A549 (cell line): ENCODE results near the gene ATAT1. TPM values are rescaled to one million over a fixed set of nuclear protein-coding genes. Genes with fewer than 3 reads are reported as not detected.

ENCODE experiments used
- ATAC-seq, 2 experiments: fragments of 200-7000 bp in 1 of 2; fragments of >200 bp in 1 of 2; cut with Nextera tagmentation in 1 of 2; cut with Tn5 transposase in 1 of 2; 3 replicates each; pipeline versions ENCODE4 v1.8.0 to v1.9.1; 2018 to 2020; ENCODE audit warnings: mild to moderate bottlenecking in 1 of 2, moderate library complexity in 1 of 2
- CTCF ChIA-PET: fragments of 300-600 bp; sonication (Branson Sonifier 250); formaldehyde crosslinking; extraction: SDS; loops from one replicate; lab custom pipeline; 2021; ENCODE audit warnings: antibody characterized with exemption, inconsistent platforms; lab: Yijun Ruan, JAX
- POLR2A ChIA-PET: fragments of 350-600 bp; formaldehyde crosslinking; extraction: SDS; loops from one replicate; lab custom pipeline; 2021; ENCODE audit warnings: antibody characterized with exemption, inconsistent platforms; lab: Yijun Ruan, JAX
- DNase-seq, 2 experiments: peaks; one replicate each; pipeline versions ENCODE4 v3.0.0 to v3.0.0-alpha.2; 2011 to 2016; ENCODE audit warnings: low read depth in 1 of 2, low spot score in 1 of 2
- FAIRE-seq: peaks from 2 replicates; lab custom pipeline; 2011; peaks lifted over from hg19 to GRCh38; lab: Jason Lieb, UNC
- H3K27ac ChIP-seq, 2 experiments: fragments of >200 bp; sonication (Bioruptor Twin); formaldehyde crosslinking; 3 replicates each; pipeline ENCODE4 v1.5.1; 2016 to 2017
- H3K4me1 ChIP-seq: fragments of >200 bp; sonication (Bioruptor Twin); formaldehyde crosslinking; 3 replicates; pipeline ENCODE4 v1.6.1; 2016
- H3K4me2 ChIP-seq: fragments of >200 bp; sonication (Bioruptor Twin); formaldehyde crosslinking; 3 replicates; pipeline ENCODE4 v1.6.1; 2016
- H3K4me3 ChIP-seq: fragments of >200 bp; sonication (Bioruptor Twin); formaldehyde crosslinking; 3 replicates; pipeline ENCODE4 v1.5.1; 2016
- H3K9me3 ChIP-seq: fragments of >200 bp; sonication (Bioruptor Twin); formaldehyde crosslinking; 3 replicates; pipeline ENCODE4 v1.6.1; 2016
- CBX2 ChIP-seq: fragments of 200-600 bp; sonication (generic); IDR thresholded peaks from 2 replicates; pipeline ENCODE4 v1.6.1; 2016; ENCODE audit warnings: low read depth, mild to moderate bottlenecking, borderline replicate concordance
- CBX8 ChIP-seq: fragments of 200-600 bp; sonication (generic); IDR thresholded peaks from 2 replicates; pipeline ENCODE4 v1.6.1; 2016
- CEBPB ChIP-seq, 2 experiments: fragments of >200 bp in 1 of 2; sonication (Bioruptor Twin) in 1 of 2; formaldehyde crosslinking in 1 of 2; IDR thresholded peaks; 2 replicates each; pipeline ENCODE4 v1.6.1; 2012 to 2016
- CHD4 ChIP-seq: fragments of 200-600 bp; sonication (generic); IDR thresholded peaks from 2 replicates; pipeline ENCODE4 v1.6.1; 2016; ENCODE audit warnings: antibody characterized with exemption, mild to moderate bottlenecking, borderline replicate concordance
- CTCF ChIP-seq: fragments of >200 bp; sonication (Bioruptor Twin); formaldehyde crosslinking; IDR thresholded peaks from 3 replicates; pipeline ENCODE4 v1.5.1; 2016
- E2F6 ChIP-seq: IDR thresholded peaks from 2 replicates; pipeline ENCODE4 v1.6.1; 2012; ENCODE audit warnings: low read depth, borderline replicate concordance
- EHF ChIP-seq: fragments of 250-450 bp; sonication (Bioruptor Pico); IDR thresholded peaks from 2 replicates; pipeline ENCODE4 v1.5.0; 2020; ENCODE audit warnings: mild to moderate bottlenecking
- EHMT2 ChIP-seq: fragments of 200-600 bp; sonication (generic); IDR thresholded peaks from 2 replicates; pipeline ENCODE4 v1.6.1; 2016; ENCODE audit warnings: antibody characterized with exemption, low read depth, mild to moderate bottlenecking, moderate library complexity
- ELK1 ChIP-seq: fragments of 150-350 bp; IDR thresholded peaks from 2 replicates; pipeline ENCODE4 v1.6.1; 2014; ENCODE audit warnings: low read depth, mild to moderate bottlenecking, low read length
- EP300 ChIP-seq, 2 experiments: fragments of >200 bp; sonication (Bioruptor Twin); formaldehyde crosslinking; IDR thresholded peaks; 2 replicates in 1 of 2; 3 replicates in 1 of 2; pipeline ENCODE4 v1.6.1; 2016 to 2017
- ESRRA ChIP-seq: fragments of 150-350 bp; IDR thresholded peaks from 2 replicates; pipeline ENCODE4 v1.6.1; 2014; ENCODE audit warnings: mild to moderate bottlenecking, low read length, borderline replicate concordance
- FOSL2 ChIP-seq, 2 experiments: fragments of 450-650 bp in 1 of 2; fragments of >200 bp in 1 of 2; sonication (Bioruptor Twin) in 1 of 2; formaldehyde crosslinking; IDR thresholded peaks; 2 replicates each; pipeline versions ENCODE4 v1.5.0 to v1.6.1; 2016 to 2020; ENCODE audit warnings: mild to moderate bottlenecking in 1 of 2, moderate library complexity in 1 of 2
- GATA3 ChIP-seq: IDR thresholded peaks from 2 replicates; pipeline ENCODE4 v1.6.1; 2012; ENCODE audit warnings: borderline replicate concordance
- HDAC2 ChIP-seq: fragments of 200-600 bp; sonication (generic); IDR thresholded peaks from 2 replicates; pipeline ENCODE4 v1.6.1; 2016
- HMGXB4 ChIP-seq: fragments of 250-450 bp; sonication (Bioruptor Pico); IDR thresholded peaks from 2 replicates; pipeline ENCODE4 v1.5.0; 2021; ENCODE audit warnings: mild to moderate bottlenecking, moderate library complexity, borderline replicate concordance
- HOXA7 ChIP-seq: fragments of 250-450 bp; sonication (Bioruptor Pico); IDR thresholded peaks from 2 replicates; pipeline ENCODE4 v1.5.0; 2020; ENCODE audit warnings: mild to moderate bottlenecking, moderate library complexity
- HOXB5 ChIP-seq: fragments of 250-450 bp; sonication (Bioruptor Pico); IDR thresholded peaks from 2 replicates; pipeline ENCODE4 v1.5.0; 2020; ENCODE audit warnings: mild to moderate bottlenecking, moderate library complexity
- JUN ChIP-seq, 2 experiments: fragments of >200 bp; sonication (Bioruptor Twin); formaldehyde crosslinking; IDR thresholded peaks; 2 replicates in 1 of 2; 3 replicates in 1 of 2; pipeline ENCODE4 v1.6.1; 2016 to 2017
- JUNB ChIP-seq: fragments of >200 bp; sonication (Bioruptor Twin); formaldehyde crosslinking; IDR thresholded peaks from 2 replicates; pipeline ENCODE4 v1.6.1; 2016
- KDM1A ChIP-seq: fragments of 200-600 bp; sonication (generic); IDR thresholded peaks from 2 replicates; pipeline ENCODE4 v1.6.1; 2016; ENCODE audit warnings: low read depth, mild to moderate bottlenecking
- KDM5A ChIP-seq: fragments of 200-600 bp; sonication (generic); IDR thresholded peaks from 2 replicates; pipeline ENCODE4 v1.6.1; 2016; ENCODE audit warnings: antibody characterized with exemption, mild to moderate bottlenecking
- MAFK ChIP-seq: fragments of 450-650 bp; IDR thresholded peaks from 2 replicates; pipeline ENCODE4 v1.6.1; 2014; ENCODE audit not compliant: partially characterized antibody
- MAX ChIP-seq: IDR thresholded peaks from 2 replicates; pipeline ENCODE4 v1.6.1; 2012
- MYC ChIP-seq: IDR thresholded peaks from 2 replicates; pipeline ENCODE4 v1.6.1; 2012; ENCODE audit warnings: mild to moderate bottlenecking, inconsistent platforms, low read length, improper control_type of control experiment, borderline replicate concordance
- NR3C1 ChIP-seq: fragments of >200 bp; sonication (Bioruptor Twin); formaldehyde crosslinking; IDR thresholded peaks from 3 replicates; pipeline ENCODE4 v1.6.1; 2017
- POLR2AphosphoS2 ChIP-seq: conservative IDR thresholded peaks from 2 replicates; pipeline ENCODE4 v1.6.1; 2012; ENCODE audit warnings: low read length, improper control_type of control experiment, inconsistent platforms
- RAD21 ChIP-seq, 2 experiments: fragments of >200 bp in 1 of 2; sonication (Bioruptor Twin) in 1 of 2; formaldehyde crosslinking in 1 of 2; IDR thresholded peaks in 1 of 2; conservative IDR thresholded peaks in 1 of 2; 2 replicates in 1 of 2; 3 replicates in 1 of 2; pipeline ENCODE4 v1.6.1; 2012 to 2018; ENCODE audit warnings: inconsistent platforms in 1 of 2
- RARB ChIP-seq: fragments of 250-450 bp; sonication (Bioruptor Pico); IDR thresholded peaks from 2 replicates; pipeline ENCODE4 v1.8.0; 2021; ENCODE audit warnings: mild to moderate bottlenecking, moderate library complexity
- RCOR1 ChIP-seq: fragments of 150-350 bp; IDR thresholded peaks from 2 replicates; pipeline ENCODE4 v1.6.1; 2014; ENCODE audit warnings: antibody characterized with exemption, low read length, low read depth
- RFX5 ChIP-seq: fragments of 450-650 bp; IDR thresholded peaks from 2 replicates; pipeline ENCODE4 v1.7.1; 2014; ENCODE audit warnings: antibody characterized with exemption, mild to moderate bottlenecking, moderate library complexity
- SMC3 ChIP-seq: fragments of >200 bp; sonication (Bioruptor Twin); formaldehyde crosslinking; IDR thresholded peaks from 3 replicates; pipeline ENCODE4 v1.6.1; 2018; ENCODE audit warnings: inconsistent platforms
- SREBF2 ChIP-seq: fragments of 450-650 bp; IDR thresholded peaks from 2 replicates; pipeline ENCODE4 v1.6.1; 2014; ENCODE audit warnings: mild to moderate bottlenecking, moderate library complexity
- TFCP2L1 ChIP-seq: fragments of 250-450 bp; sonication (Bioruptor Pico); IDR thresholded peaks from 2 replicates; pipeline ENCODE4 v1.5.0; 2021; ENCODE audit warnings: mild to moderate bottlenecking
- TP53 ChIP-seq: fragments of 250-450 bp; sonication (Bioruptor Pico); IDR thresholded peaks from 2 replicates; pipeline ENCODE4 v1.5.0; 2021; ENCODE audit warnings: mild to moderate bottlenecking, moderate library complexity
- USF2 ChIP-seq: fragments of 450-650 bp; IDR thresholded peaks from 2 replicates; pipeline ENCODE4 v1.6.1; 2014; ENCODE audit warnings: antibody characterized with exemption
- ZC3H11A ChIP-seq: fragments of 450-650 bp; IDR thresholded peaks from 2 replicates; pipeline ENCODE4 v1.6.1; 2014; ENCODE audit warnings: antibody characterized with exemption, mild to moderate bottlenecking
- ZFP36 ChIP-seq: fragments of 450-650 bp; IDR thresholded peaks from 2 replicates; pipeline ENCODE4 v1.6.1; 2014; ENCODE audit warnings: borderline replicate concordance; ENCODE audit not compliant: partially characterized antibody
- WGBS: methylation state at CpG from one replicate; pipeline ENCODE4 v1.1.6; 2017; ENCODE audit errors: missing lambda C conversion rate; 5-methylcytosine and 5-hydroxymethylcytosine counted together
- polyA plus RNA-seq, 4 experiments: library from polyadenylated mRNA; depleted of rRNA in 3 of 4; stranded (reverse); fragments of >200 nt; fragmentation: RNase III in 1 of 4; extraction: RNeasy Plus Mini Kit Qiagen cat#74134 plus additional on column Dnase treatment in 1 of 4; gene quantifications; 2 replicates in 3 of 4; 3 replicates in 1 of 4; pipeline ENCODE4 v1.2.3, GENCODE V29; 2011 to 2017

The ATAT1 gene
- polyA plus RNA-seq, 2 of the 4 experiments (the other 2 are of a cell fraction) = 7.4 to 8.6 TPM

GRCh38 chr6:30617565-30618269, 9.0 kb upstream of the ATAT1 start, which contains the start of gene MRPS18B:
MRPS18B (plus strand) TSS chr6:30617840; CDS start chr6:30617866, 26 bp downstream.
- Histone ChIP-seq H3K9me3 (no peaks in the 10 kb centered on the region), H3K4me2 (peak within 1 kb of the TSS; percentile 100), H3K4me1 (peaks cover 26% of the 10 kb centered on the region), H3K27ac (peak within 1 kb of the TSS; percentile 94 to 97), H3K4me3 (peak within 1 kb of the TSS; percentile 88)
- WGBS = 1% methylated on average over 34 of the region's 34 CpGs
- CTCF ChIA-PET = interaction anchor here (0.6 to 1.3 kb wide), 3 partner anchors 8 to 105 kb away, joined by 3 to 5 read pairs (median 4); partner anchors contain the start of gene ATAT1
- FAIRE-seq (no peak), DNase-seq (peak; percentile 74 to 96), ATAC-seq (peak; percentile 80 to 85)
- POLR2A ChIA-PET = interaction anchor here (0.6 to 1.3 kb wide), 7 partner anchors 9 to 1197 kb away, joined by 3 to 7 read pairs (median 3); partner anchors contain the start of genes ABCF1, ATAT1, C6orf136 and DHX16
- no peak for TF ChIP-seq ELK1
- TF ChIP-seq EP300 (IDR thresholded peaks at IDR 0.05) = no peak
- no peak for TF ChIP-seq CEBPB (IDR thresholded peaks at IDR 0.05)
- peak; percentile 60 for TF ChIP-seq MAFK
- TF ChIP-seq SMC3 = no peak
- TF ChIP-seq HOXB5 = no peak
- TF ChIP-seq KDM5A = peak; percentile 81
- TF ChIP-seq GATA3 = no peak
- no peak for TF ChIP-seq CTCF
- TF ChIP-seq ZFP36 = no peak
- TF ChIP-seq TFCP2L1 (CRISPR knock-in tag) = no peak
- peak; percentile 73; the same call in 1 of the 2 replicates for TF ChIP-seq MYC
- TF ChIP-seq TP53 (CRISPR knock-in tag) = no peak
- no peak for TF ChIP-seq HMGXB4 (CRISPR knock-in tag)
- TF ChIP-seq NR3C1 = no peak
- TF ChIP-seq HDAC2 = no peak; the same call in 1 of the 2 replicates
- no peak for TF ChIP-seq CHD4
- TF ChIP-seq RFX5 = no peak
- no peak for TF ChIP-seq FOSL2 (IDR thresholded peaks at IDR 0.05)
- no peak for TF ChIP-seq FOSL2 (CRISPR knock-in tag; IDR thresholded peaks at IDR 0.05)
- TF ChIP-seq ESRRA = no peak
- no peak for TF ChIP-seq SREBF2
- TF ChIP-seq POLR2AphosphoS2 = no peak
- TF ChIP-seq ZC3H11A = no peak
- TF ChIP-seq KDM1A = no peak
- TF ChIP-seq JUNB = no peak
- 0 out of 2 replicates have a peak, but pooled peaks have one; percentile 23 for TF ChIP-seq E2F6
- TF ChIP-seq RARB = no peak
- no peak for TF ChIP-seq HOXA7 (CRISPR knock-in tag)
- no peak for TF ChIP-seq CBX8
- no peak; a peak in 2 of 5 replicates for TF ChIP-seq JUN (IDR thresholded peaks at IDR 0.05)
- TF ChIP-seq RCOR1 = no peak
- TF ChIP-seq USF2 = no peak
- TF ChIP-seq MAX = peak; percentile 73
- TF ChIP-seq EHMT2 = no peak
- TF ChIP-seq RAD21 (conservative IDR thresholded peaks at IDR 0.05 in 1 of 2, IDR thresholded peaks at IDR 0.05 in 1 of 2) = no peak
- no peak for TF ChIP-seq EHF (CRISPR knock-in tag)
- no peak for TF ChIP-seq CBX2
